ENCODE data around the gene DIS3L2.

GRCh38 chr2:232219932-232220331, 258.4 kb downstream of the DIS3L2 start:
- no peak for TF ChIP-seq POLR2A (IDR thresholded peaks at IDR 0.05; ENCODE audit: low read depth, low read length)
- TF ChIP-seq POLR2AphosphoS5 (IDR thresholded peaks at IDR 0.05; ENCODE audit: low read depth, low read length), result no peak
- TF ChIP-seq TAF1 (IDR thresholded peaks at IDR 0.05; ENCODE audit: borderline replicate concordance, low read depth, low read length), result no peak

All from GM12892 (cell line).